IPS DF 6.9 (cell line): ENCODE measurements around the gene NOC4L.
A peak's percentile ranks its signal among the peaks of the same experiment; 100 is the strongest.
"Not testable (repeated sequence)": the region's sequence is repeated elsewhere in the genome, so short reads cannot be mapped to it uniquely, and the experiment has no call there.

Source experiments
- DNase-seq: peaks from one replicate; pipeline ENCODE4 v3.0.0-alpha.2; 2013; ENCODE audit warnings: low read depth, low spot score
- H3K27ac ChIP-seq: one replicate; pipeline ENCODE4 v1.5.1; 2013; ENCODE audit warnings: low read length, control low read depth
- H3K27me3 ChIP-seq: 2 replicates; pipeline ENCODE4 v1.6.1; 2013; ENCODE audit warnings: mild to moderate bottlenecking, low read length; ENCODE audit not compliant: control insufficient read depth, insufficient read depth
- H3K36me3 ChIP-seq: 2 replicates; pipeline ENCODE4 v1.6.1; 2013; ENCODE audit warnings: low read length; ENCODE audit not compliant: control insufficient read depth, insufficient read depth
- H3K4me1 ChIP-seq: 2 replicates; pipeline ENCODE4 v1.6.1; 2013; ENCODE audit warnings: low read length; ENCODE audit not compliant: control insufficient read depth, insufficient read depth
- H3K4me3 ChIP-seq: 2 replicates; pipeline ENCODE4 v1.5.1; 2013; ENCODE audit warnings: mild to moderate bottlenecking, low read length
- H3K9me3 ChIP-seq: 2 replicates; pipeline ENCODE4 v1.6.1; 2013; ENCODE audit warnings: low read length, inconsistent platforms; ENCODE audit not compliant: control insufficient read depth, insufficient read depth
- WGBS: extraction: QIAGEN DNeasy Blood & Tissue Kit; methylation state at CpG from one replicate; pipeline ENCODE4 v1.1.7; 2013; ENCODE audit warnings: mixed read lengths, missing lambda C conversion rate; ENCODE audit not compliant: insufficient read length, insufficient coverage; 5-methylcytosine and 5-hydroxymethylcytosine counted together

NOC4L gene

DNA sequence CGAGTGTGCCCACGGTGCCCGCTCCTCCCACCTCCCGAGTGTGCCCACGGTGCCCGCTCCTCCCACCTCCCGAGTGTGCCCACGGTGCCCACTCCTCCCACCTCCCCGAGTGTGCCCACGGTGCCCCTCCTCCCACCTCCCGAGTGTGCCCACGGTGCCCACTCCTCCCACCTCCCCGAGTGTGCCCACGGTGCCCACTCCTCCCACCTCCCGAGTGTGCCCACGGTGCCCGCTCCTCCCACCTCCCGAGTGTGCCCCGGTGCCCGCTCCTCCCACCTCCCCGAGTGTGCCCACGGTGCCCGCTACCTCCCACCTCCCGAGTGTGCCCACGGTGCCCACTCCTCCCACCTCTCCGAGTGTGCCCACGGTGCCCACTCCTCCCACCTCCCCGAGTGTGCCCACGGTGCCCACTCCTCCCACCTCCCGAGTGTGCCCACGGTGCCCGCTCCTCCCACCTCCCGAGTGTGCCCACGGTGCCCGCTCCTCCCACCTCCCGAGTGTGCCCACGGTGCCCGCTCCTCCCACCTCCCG is 9.5 kb upstream of the NOC4L start:
- not testable (repeated sequence) for H3K4me1 ChIP-seq
- no CpG with 5 or more reads among the region's 39 CpGs for WGBS

DNA sequence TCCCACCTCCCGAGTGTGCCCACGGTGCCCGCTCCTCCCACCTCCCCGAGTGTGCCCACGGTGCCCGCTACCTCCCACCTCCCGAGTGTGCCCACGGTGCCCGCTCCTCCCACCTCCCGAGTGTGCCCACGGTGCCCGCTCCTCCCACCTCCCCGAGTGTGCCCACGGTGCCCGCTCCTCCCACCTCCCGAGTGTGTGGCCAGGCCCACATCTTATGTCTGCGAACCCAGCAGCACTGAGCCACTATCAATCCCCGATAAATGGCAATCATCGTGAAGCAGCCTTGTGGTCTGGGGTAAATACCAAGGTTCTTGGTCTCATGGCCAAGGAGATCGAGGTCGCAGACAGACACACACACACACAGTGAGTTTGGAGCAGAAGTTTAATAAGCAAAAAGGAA is 8.0 kb upstream of the NOC4L start:
- no CpG with 5 or more reads among the region's 21 CpGs for WGBS
- H3K27me3 ChIP-seq, H3K9me3 ChIP-seq, H3K4me3 ChIP-seq, DNase-seq, H3K4me1 ChIP-seq, H3K27ac ChIP-seq: not testable (repeated sequence)
- peaks cover 25% of the 10 kb centered on the region for H3K36me3 ChIP-seq

More for the DNA sequence above, 9.5 kb upstream of the NOC4L start:
- not testable (repeated sequence) for H3K27me3 ChIP-seq, H3K4me3 ChIP-seq, H3K9me3 ChIP-seq, H3K27ac ChIP-seq, H3K36me3 ChIP-seq, DNase-seq

DNA sequence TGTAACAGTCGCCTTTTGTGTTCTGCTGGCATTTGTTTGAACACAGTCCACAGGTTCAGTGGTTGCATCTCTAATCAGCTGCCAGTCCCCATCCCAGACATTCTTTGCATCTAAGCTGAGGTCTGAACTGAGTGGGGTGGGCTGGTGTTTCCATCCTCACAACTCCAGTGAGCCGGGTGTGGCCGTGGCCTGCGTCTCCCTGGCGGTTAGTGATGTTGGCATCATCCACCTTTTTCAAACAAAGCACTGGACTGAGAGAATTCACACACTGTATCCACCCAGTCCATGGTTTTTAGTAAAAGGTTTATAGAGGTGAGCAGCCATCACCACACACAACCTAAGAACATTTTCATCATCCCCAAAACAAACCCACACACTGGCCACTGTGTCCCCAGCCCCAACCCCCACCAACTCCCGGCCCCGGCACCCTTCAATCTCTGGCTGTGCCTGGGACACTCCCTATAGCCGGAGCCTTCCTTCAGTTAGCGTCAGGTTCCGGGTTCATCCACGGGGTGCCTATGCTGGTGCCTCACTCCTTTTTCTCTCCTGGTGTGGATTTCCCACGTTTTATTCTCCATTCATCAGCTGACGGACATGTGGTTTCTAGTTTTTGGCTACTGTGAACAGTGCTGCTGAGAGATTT is 6.7 kb upstream of the NOC4L start:
- Histone ChIP-seq H3K9me3 (no peaks in the 10 kb centered on the region), H3K4me3 (no peak overlapping the region), H3K27ac (no peak overlapping the region), H3K27me3 (no peaks in the 10 kb centered on the region), H3K36me3 (peaks cover 35% of the 10 kb centered on the region), H3K4me1 (no peaks in the 10 kb centered on the region; the same call in 1 of the 2 replicates)
- no peak for DNase-seq
- no CpG with 5 or more reads among the region's 13 CpGs for WGBS

- peaks cover 35% of the 10 kb centered on the region for H3K36me3 ChIP-seq
- no peaks in the 10 kb centered on the region for H3K27me3 ChIP-seq
- DNase-seq: no peak
- H3K9me3 ChIP-seq: no peaks in the 10 kb centered on the region
- H3K27ac ChIP-seq: no peak overlapping the region
- no CpG with 5 or more reads among the region's 34 CpGs for WGBS
- no peak overlapping the region for H3K4me3 ChIP-seq
- peaks cover 3% of the 10 kb centered on the region for H3K4me1 ChIP-seq
These were observed 5.1 kb upstream of the NOC4L start for GRCh38 chr12:132138941-132139871.

- no peak for DNase-seq
- Histone ChIP-seq H3K27me3 (no peaks in the 10 kb centered on the region), H3K27ac (no peak overlapping the region), H3K4me3 (no peak overlapping the region), H3K36me3 (peaks cover 35% of the 10 kb centered on the region), H3K9me3 (no peaks in the 10 kb centered on the region), H3K4me1 (peaks cover 3% of the 10 kb centered on the region)
- no CpG with 5 or more reads among the region's 27 CpGs for WGBS
These were observed 4.3 kb upstream of the NOC4L start for GRCh38 chr12:132139912-132140311.

- H3K9me3 ChIP-seq: no peaks in the 10 kb centered on the region
- no peak overlapping the region for H3K4me3 ChIP-seq
- H3K36me3 ChIP-seq: peaks cover 35% of the 10 kb centered on the region
- H3K27me3 ChIP-seq: no peaks in the 10 kb centered on the region
- peaks cover 3% of the 10 kb centered on the region for H3K4me1 ChIP-seq
- no peak overlapping the region for H3K27ac ChIP-seq
- WGBS: no CpG with 5 or more reads among the region's 15 CpGs
- DNase-seq: no peak
These were observed 3.8 kb upstream of the NOC4L start for GRCh38 chr12:132140501-132140900.

GRCh38 chr12:132140918-132141841 is 3.1 kb upstream of the NOC4L start:
- Histone ChIP-seq H3K9me3 (no peaks in the 10 kb centered on the region), H3K36me3 (peaks cover 37% of the 10 kb centered on the region), H3K27me3 (no peaks in the 10 kb centered on the region), H3K4me3 (no peak overlapping the region), H3K27ac (no peak overlapping the region), H3K4me1 (peaks cover 3% of the 10 kb centered on the region)
- DNase-seq: no peak
- WGBS: no CpG with 5 or more reads among the region's 38 CpGs

DNA sequence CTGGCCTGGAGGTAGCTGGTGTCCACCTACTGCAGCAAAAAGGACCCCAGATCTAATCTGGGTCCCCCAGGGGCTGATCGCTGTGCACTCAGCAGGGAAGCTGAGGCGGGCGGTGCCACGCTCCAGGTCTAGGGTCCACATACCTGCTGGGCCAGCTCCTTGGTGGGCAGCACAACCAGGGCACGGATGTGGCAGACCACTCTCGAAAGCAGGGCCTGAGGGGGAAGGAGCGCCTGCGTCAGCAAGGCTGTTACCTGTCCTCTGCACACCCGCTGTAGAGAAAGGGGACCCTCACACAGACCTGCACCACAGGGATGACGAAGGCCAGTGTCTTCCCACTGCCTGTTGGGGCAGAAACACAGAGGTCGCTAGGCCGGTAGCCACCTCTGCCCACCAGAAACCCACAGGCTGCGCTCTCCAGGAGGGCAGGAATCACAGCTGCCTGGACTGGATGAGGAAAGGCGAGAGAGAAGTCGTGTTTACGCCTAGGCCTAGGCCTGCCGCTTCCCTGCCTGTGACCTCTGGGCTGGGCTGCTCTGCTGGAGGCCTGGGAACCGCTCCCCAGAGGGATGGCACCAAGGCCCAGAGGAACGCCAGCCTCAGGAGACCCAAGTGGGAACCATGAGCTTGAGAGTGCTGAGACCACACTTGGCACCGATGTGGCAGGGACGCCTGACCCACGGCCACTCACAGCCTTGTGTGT is 2.1 kb upstream of the NOC4L start:
- Histone ChIP-seq H3K27ac (no peak overlapping the region), H3K27me3 (no peaks in the 10 kb centered on the region), H3K4me1 (peaks cover 3% of the 10 kb centered on the region), H3K4me3 (no peak overlapping the region), H3K36me3 (peaks cover 38% of the 10 kb centered on the region), H3K9me3 (no peaks in the 10 kb centered on the region)
- no peak for DNase-seq
- WGBS: no CpG with 5 or more reads among the region's 22 CpGs

GRCh38 chr12:132142679-132143335 is 1.4 kb upstream of the NOC4L start:
- no peaks in the 10 kb centered on the region for H3K9me3 ChIP-seq
- no CpG with 5 or more reads among the region's 24 CpGs for WGBS
- no peak overlapping the region for H3K27ac ChIP-seq
- no peak for DNase-seq
- peaks cover 3% of the 10 kb centered on the region for H3K4me1 ChIP-seq
- no peaks in the 10 kb centered on the region for H3K27me3 ChIP-seq
- H3K36me3 ChIP-seq: peaks cover 43% of the 10 kb centered on the region
- H3K4me3 ChIP-seq: peak overlapping the region; percentile 93; the same call in 1 of the 2 replicates
